GM18505 (cell line): ENCODE results near the gene IGF2BP1.
"Not testable (repeated sequence)": the region's sequence is repeated elsewhere in the genome, so short reads cannot be mapped to it uniquely, and the experiment has no call there.

Experiments
- ATAC-seq: cut with Tn5 transposase; IDR thresholded peaks from one replicate; pipeline ENCODE4 v1.9.1; 2021; ENCODE audit not compliant: unreplicated experiment
- POLR2A ChIP-seq: IDR thresholded peaks from 4 replicates; pipeline ENCODE4 v1.6.1; 2011; ENCODE audit warnings: borderline replicate concordance; ENCODE audit not compliant: insufficient read depth, insufficient read length; ENCODE audit errors: extremely low read depth

Gene IGF2BP1

GRCh38 chr17:49002766-49003165 is 5.6 kb downstream of the IGF2BP1 start:
- ATAC-seq = no peak
- TF ChIP-seq POLR2A = no peak

- TF ChIP-seq POLR2A = no peak
- ATAC-seq = no peak
These were observed 6.6 kb downstream of the IGF2BP1 start for GRCh38 chr17:49003557-49004511.

- TF ChIP-seq POLR2A = no peak
- ATAC-seq = no peak
These were observed 8.0 kb downstream of the IGF2BP1 start for GRCh38 chr17:49005140-49005539.

GRCh38 chr17:49008908-49009307 is 11.7 kb downstream of the IGF2BP1 start:
- not testable (repeated sequence) for ATAC-seq

GRCh38 chr17:49012769-49013255 is 15.6 kb downstream of the IGF2BP1 start:
- TF ChIP-seq POLR2A = no peak
- ATAC-seq = no peak

GRCh38 chr17:49013311-49014213 is 16.4 kb downstream of the IGF2BP1 start:
- no peak for ATAC-seq

GRCh38 chr17:49015179-49015923 is 18.2 kb downstream of the IGF2BP1 start:
- no peak for ATAC-seq
- no peak for TF ChIP-seq POLR2A

More at GRCh38 chr17:49013311-49014213, 16.4 kb downstream of the IGF2BP1 start:
- TF ChIP-seq POLR2A = no peak

- no peak for ATAC-seq
- no peak for TF ChIP-seq POLR2A
These were observed 19.0 kb downstream of the IGF2BP1 start for GRCh38 chr17:49015924-49016774.

GRCh38 chr17:49016775-49017463 is 19.7 kb downstream of the IGF2BP1 start:
- no peak for ATAC-seq

GRCh38 chr17:49018116-49018612 is 21.0 kb downstream of the IGF2BP1 start:
- ATAC-seq = no peak
- no peak for TF ChIP-seq POLR2A

More at GRCh38 chr17:49016775-49017463, 19.7 kb downstream of the IGF2BP1 start:
- no peak for TF ChIP-seq POLR2A

- no peak for ATAC-seq
- TF ChIP-seq POLR2A = no peak
These were observed 21.6 kb downstream of the IGF2BP1 start for GRCh38 chr17:49018748-49019147.

- no peak for TF ChIP-seq POLR2A
- ATAC-seq = no peak
These were observed 23.4 kb downstream of the IGF2BP1 start for GRCh38 chr17:49020609-49021008.
